Rectal smooth muscle tissue (tissue), 1 donor: ENCODE measurements around the gene MCU.

Experiments
- H3K27ac ChIP-seq: one replicate; pipeline ENCODE4 v1.7.0; 2013; ENCODE audit warnings: low read depth, low read length, inconsistent platforms
- H3K27me3 ChIP-seq: one replicate; pipeline ENCODE4 v1.7.0; 2013; ENCODE audit warnings: low read length; ENCODE audit not compliant: control insufficient read depth, insufficient read depth
- H3K36me3 ChIP-seq: one replicate; pipeline ENCODE4 v1.7.0; 2013; ENCODE audit warnings: low read length; ENCODE audit not compliant: control insufficient read depth, insufficient read depth
- H3K4me1 ChIP-seq: one replicate; pipeline ENCODE4 v1.7.0; 2013; ENCODE audit warnings: low read length; ENCODE audit not compliant: control insufficient read depth, insufficient read depth
- H3K4me3 ChIP-seq: one replicate; pipeline ENCODE4 v1.7.0; 2013; ENCODE audit warnings: low read length
- H3K9ac ChIP-seq: one replicate; pipeline ENCODE4 v1.7.0; 2013; ENCODE audit warnings: low read length

Gene MCU

GRCh38 chr10:72808001-72808400, 116.1 kb downstream of the MCU start:
- Histone ChIP-seq H3K36me3 (no peaks in the 10 kb centered on the region), H3K9ac (no peak overlapping the region), H3K27me3 (no peaks in the 10 kb centered on the region), H3K27ac (no peak overlapping the region), H3K4me1 (peaks cover 3% of the 10 kb centered on the region), H3K4me3 (no peak overlapping the region)

DNA sequence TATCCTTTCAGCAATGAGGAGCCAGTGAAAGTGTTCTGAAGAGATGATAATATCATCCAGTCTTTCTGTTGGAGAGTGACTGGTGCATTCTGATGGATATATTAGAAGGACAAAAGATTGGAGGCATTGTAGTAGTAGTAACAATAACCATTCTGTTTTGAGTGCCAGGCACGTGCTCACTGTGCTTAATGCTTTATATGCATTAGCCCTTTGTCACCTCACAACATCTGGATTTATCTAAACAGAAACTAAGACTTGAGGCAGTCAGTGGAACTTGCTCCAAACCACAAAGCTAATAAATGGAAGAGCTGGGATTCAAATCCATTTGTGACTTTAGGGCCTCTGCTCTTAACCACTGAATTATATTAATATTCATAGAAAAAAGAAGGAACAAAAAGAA, 117.1 kb downstream of the MCU start:
- Histone ChIP-seq H3K27me3 (no peaks in the 10 kb centered on the region), H3K27ac (no peak overlapping the region), H3K9ac (no peak overlapping the region), H3K4me1 (peaks cover 3% of the 10 kb centered on the region), H3K4me3 (no peak overlapping the region), H3K36me3 (no peaks in the 10 kb centered on the region)

- Histone ChIP-seq H3K27me3 (no peaks in the 10 kb centered on the region), H3K4me3 (no peak overlapping the region), H3K36me3 (no peaks in the 10 kb centered on the region), H3K27ac (no peak overlapping the region), H3K9ac (no peak overlapping the region), H3K4me1 (peaks cover 3% of the 10 kb centered on the region)
These were observed 119.0 kb downstream of the MCU start for GRCh38 chr10:72810976-72811375.

- no peaks in the 10 kb centered on the region for H3K27me3 ChIP-seq
- H3K27ac ChIP-seq, result no peak overlapping the region
- peaks cover 3% of the 10 kb centered on the region for H3K4me1 ChIP-seq
- H3K36me3 ChIP-seq, result no peaks in the 10 kb centered on the region
- no peak overlapping the region for H3K9ac ChIP-seq
- no peak overlapping the region for H3K4me3 ChIP-seq
These were observed 120.4 kb downstream of the MCU start for GRCh38 chr10:72812415-72812752.

DNA sequence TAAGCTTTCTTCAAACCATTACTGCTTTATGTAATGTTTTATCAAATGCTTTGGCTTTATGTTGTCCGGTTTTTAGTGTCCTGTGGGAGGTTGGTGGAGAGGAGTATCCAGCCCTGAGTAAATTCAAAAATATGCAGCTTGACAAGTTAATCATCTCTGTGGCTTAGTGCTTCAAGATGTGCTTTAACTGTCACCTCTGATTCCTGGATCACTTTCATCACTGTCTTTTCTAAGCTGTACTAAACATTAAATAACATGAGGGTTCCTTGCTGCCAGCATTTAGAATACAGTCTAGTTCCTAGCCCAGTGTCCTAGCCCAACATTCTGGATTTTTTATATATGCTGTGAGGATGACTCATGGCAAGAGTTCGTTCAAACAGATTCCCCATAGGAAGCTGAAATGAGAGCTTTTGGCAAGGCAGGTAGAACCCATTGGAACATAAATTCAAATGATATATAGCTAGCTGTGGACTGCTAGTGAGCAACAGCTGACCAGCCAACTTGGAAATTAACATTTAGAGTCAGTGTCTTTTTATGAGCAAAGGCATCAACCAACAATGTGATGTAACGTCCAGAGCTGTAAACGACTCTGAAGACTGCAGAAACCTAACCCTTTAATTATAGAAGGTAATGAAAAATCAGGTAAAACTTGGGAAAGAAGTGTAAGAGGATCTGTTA, 120.9 kb downstream of the MCU start:
- Histone ChIP-seq H3K36me3 (no peaks in the 10 kb centered on the region), H3K27me3 (no peaks in the 10 kb centered on the region), H3K4me3 (no peak overlapping the region), H3K4me1 (peaks cover 3% of the 10 kb centered on the region), H3K27ac (no peak overlapping the region), H3K9ac (no peak overlapping the region)

DNA sequence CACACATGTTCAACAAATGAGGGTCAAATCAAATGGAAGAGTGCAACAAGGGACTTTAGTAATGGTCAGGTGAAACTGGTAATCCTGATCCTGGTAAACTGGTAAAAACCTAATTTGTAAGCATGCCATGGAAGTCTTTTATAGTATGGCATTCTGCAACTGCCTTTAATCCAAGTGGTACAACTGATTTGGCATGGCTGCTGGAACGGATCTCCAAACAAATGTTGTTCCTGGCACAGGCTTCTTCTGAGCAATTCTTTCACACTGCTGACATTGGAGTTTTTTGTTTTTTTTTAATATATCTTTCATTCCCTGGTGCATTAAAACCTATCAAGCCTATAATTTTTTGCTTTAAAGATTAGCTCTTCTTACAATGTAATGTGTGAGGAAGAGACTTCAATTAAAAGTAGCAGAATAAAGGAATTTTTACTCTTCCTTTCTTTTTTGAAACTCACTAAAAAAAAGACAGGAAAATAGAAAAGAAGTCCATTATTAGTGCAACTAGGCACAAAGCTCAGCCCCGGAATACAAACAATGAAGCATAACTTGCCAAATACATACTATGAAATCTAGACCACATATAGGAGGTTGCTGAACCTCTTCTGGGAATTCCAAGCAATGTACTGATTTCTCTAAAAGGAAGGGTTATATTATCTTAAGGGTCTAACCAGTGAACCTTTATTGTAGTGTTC, 122.3 kb downstream of the MCU start:
- Histone ChIP-seq H3K27ac (no peak overlapping the region), H3K4me1 (peaks cover 3% of the 10 kb centered on the region), H3K27me3 (no peaks in the 10 kb centered on the region), H3K4me3 (no peak overlapping the region), H3K36me3 (no peaks in the 10 kb centered on the region), H3K9ac (no peak overlapping the region)

DNA sequence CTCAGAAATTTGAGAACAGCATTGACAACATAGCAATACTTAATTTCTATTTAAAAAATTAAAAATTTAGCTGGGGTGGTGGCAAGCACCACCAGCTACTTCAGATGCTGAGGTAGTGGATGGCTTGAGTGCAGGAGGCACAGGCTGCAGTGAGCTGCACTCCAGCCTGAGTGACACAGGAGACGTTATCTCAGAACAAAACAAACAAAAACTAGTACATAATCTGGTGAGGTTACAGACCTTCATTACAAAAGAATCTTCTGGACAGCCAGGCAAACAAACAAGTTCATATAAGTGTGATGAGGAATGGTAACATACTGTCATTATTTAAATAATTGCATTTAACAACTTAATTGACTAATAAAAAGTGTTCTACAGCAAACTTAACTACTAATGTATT, 124.6 kb downstream of the MCU start:
- H3K27me3 ChIP-seq, result no peaks in the 10 kb centered on the region
- peaks cover 3% of the 10 kb centered on the region for H3K4me1 ChIP-seq
- no peak overlapping the region for H3K27ac ChIP-seq
- no peaks in the 10 kb centered on the region for H3K36me3 ChIP-seq
- no peak overlapping the region for H3K4me3 ChIP-seq
- H3K9ac ChIP-seq, result no peak overlapping the region

- no peaks in the 10 kb centered on the region for H3K36me3 ChIP-seq
- no peak overlapping the region for H3K4me3 ChIP-seq
- H3K27me3 ChIP-seq, result no peaks in the 10 kb centered on the region
- H3K4me1 ChIP-seq, result no peaks in the 10 kb centered on the region
- H3K27ac ChIP-seq, result no peak overlapping the region
- H3K9ac ChIP-seq, result no peak overlapping the region
These were observed 126.1 kb downstream of the MCU start for GRCh38 chr10:72818076-72818475.

- H3K4me1 ChIP-seq, result no peaks in the 10 kb centered on the region
- no peaks in the 10 kb centered on the region for H3K27me3 ChIP-seq
- no peak overlapping the region for H3K4me3 ChIP-seq
- no peak overlapping the region for H3K27ac ChIP-seq
- no peak overlapping the region for H3K9ac ChIP-seq
- no peaks in the 10 kb centered on the region for H3K36me3 ChIP-seq
These were observed 127.1 kb downstream of the MCU start for GRCh38 chr10:72819053-72819452.

- Histone ChIP-seq H3K4me1 (no peaks in the 10 kb centered on the region), H3K27me3 (no peaks in the 10 kb centered on the region), H3K4me3 (no peak overlapping the region), H3K27ac (no peak overlapping the region), H3K36me3 (no peaks in the 10 kb centered on the region), H3K9ac (no peak overlapping the region)
These were observed 129.7 kb downstream of the MCU start for GRCh38 chr10:72821606-72822005.

DNA sequence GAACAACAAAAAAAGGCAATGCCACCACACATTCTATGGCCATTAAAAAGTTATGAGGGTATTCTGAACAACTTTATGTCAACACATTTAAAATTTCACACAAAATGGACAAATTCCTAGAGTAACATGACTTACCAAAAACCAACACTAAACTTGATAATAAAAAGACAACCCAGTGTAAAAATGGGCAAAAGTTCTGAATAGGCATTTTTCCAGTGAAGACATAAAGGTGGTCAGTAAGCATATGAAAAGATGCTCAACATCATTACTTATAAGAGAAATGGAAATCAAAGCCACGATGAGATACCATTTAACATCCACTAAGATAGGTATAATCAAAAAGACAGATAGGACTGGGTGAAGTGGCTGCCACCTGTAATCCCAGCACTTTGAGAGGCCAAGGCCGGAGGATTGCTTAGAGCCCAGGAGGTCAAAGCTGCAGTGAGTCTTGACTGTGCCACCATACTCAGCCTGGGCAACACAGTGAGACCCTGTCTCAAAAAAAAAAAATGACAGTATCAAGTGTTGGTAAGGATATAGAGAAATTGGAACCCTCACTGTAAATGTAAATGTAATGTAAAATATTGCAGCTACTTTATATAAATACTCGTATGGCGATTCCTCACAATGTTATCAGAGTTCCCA, 130.5 kb downstream of the MCU start:
- no peaks in the 10 kb centered on the region for H3K4me1 ChIP-seq
- no peak overlapping the region for H3K9ac ChIP-seq
- H3K27me3 ChIP-seq, result no peaks in the 10 kb centered on the region
- no peak overlapping the region for H3K27ac ChIP-seq
- no peak overlapping the region for H3K4me3 ChIP-seq
- no peaks in the 10 kb centered on the region for H3K36me3 ChIP-seq

DNA sequence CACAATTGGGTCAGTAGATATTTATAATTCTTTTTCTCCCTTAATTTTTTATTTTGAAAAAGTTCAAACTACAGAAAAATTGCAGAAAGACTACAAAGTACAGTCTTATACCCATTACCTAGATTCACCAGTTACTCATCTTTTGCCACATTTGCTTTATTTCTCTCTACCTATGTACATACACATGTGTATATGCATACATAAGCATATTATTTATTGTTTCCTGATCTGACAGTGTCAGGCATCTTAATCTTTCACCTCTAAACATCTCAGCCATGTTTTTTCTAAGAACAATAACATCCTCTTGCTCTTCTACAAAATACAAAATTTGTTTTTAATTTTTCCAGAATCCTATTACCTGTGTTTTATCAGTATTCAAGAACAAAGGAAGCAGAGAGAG, 133.2 kb downstream of the MCU start:
- no peaks in the 10 kb centered on the region for H3K27me3 ChIP-seq
- no peak overlapping the region for H3K27ac ChIP-seq
- H3K4me1 ChIP-seq, result no peaks in the 10 kb centered on the region
- H3K36me3 ChIP-seq, result no peaks in the 10 kb centered on the region
- H3K4me3 ChIP-seq, result no peak overlapping the region
- H3K9ac ChIP-seq, result no peak overlapping the region

DNA sequence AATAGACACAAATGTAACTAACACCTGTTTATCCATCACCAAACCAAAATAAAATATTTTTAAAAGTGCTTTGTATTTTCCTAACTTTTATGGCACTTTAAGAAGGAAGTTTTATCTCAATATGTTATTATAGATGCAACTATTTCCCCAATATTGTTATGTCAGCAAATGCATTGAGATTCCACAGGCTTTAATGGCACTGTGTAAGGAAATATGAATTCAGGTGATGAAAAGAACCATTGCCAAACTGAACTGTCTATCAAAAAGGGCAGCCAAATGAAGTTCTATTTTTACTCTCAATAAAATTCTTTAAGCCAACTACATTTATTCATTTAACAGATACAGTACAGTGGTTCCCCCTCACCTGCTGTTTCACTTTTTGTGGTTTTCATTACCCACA, 134.4 kb downstream of the MCU start:
- Histone ChIP-seq H3K4me3 (no peak overlapping the region), H3K4me1 (no peaks in the 10 kb centered on the region), H3K27me3 (no peaks in the 10 kb centered on the region)

More for the DNA sequence above, 134.4 kb downstream of the MCU start:
- no peaks in the 10 kb centered on the region for H3K36me3 ChIP-seq
- no peak overlapping the region for H3K9ac ChIP-seq
- no peak overlapping the region for H3K27ac ChIP-seq
